WERI-Rb-1 (cell line): ENCODE results near the gene ME1.
"Not testable (repeated sequence)": the region's sequence is repeated elsewhere in the genome, so short reads cannot be mapped to it uniquely, and the experiment has no call there.

Experiments
- DNase-seq: peaks from one replicate; pipeline ENCODE4 v3.0.0-alpha.2; 2020
- H3K27ac ChIP-seq: fragments of 250-450 bp; sonication (Bioruptor Pico); 2 replicates; pipeline ENCODE4 v1.5.1; 2020; ENCODE audit warnings: mild to moderate bottlenecking, moderate library complexity
- H3K27me3 ChIP-seq: fragments of 250-450 bp; sonication (Bioruptor Pico); 2 replicates; pipeline ENCODE4 v1.5.1; 2021; ENCODE audit warnings: mild to moderate bottlenecking, low read depth, moderate library complexity; ENCODE audit not compliant: insufficient read depth, severe bottlenecking
- H3K36me3 ChIP-seq: fragments of 250-450 bp; sonication (Bioruptor Pico); 2 replicates; pipeline ENCODE4 v1.5.1; 2020; ENCODE audit warnings: mild to moderate bottlenecking, moderate library complexity
- H3K4me3 ChIP-seq: 2 replicates; pipeline ENCODE4 v1.5.1; 2011; ENCODE audit warnings: low read depth, mild to moderate bottlenecking, control low read depth, low read length
- H3K9me3 ChIP-seq: fragments of 250-450 bp; sonication (Bioruptor Pico); 2 replicates; pipeline ENCODE4 v1.5.1; 2021; ENCODE audit warnings: mild to moderate bottlenecking, moderate library complexity; ENCODE audit not compliant: severe bottlenecking
- TF ChIP-seq, protein P1 (sequence below): IDR thresholded peaks from 2 replicates; pipeline ENCODE4 v1.5.1; 2011; ENCODE audit warnings: low read depth, mild to moderate bottlenecking, control low read depth, inconsistent platforms, low read length

The ME1 gene

DNA sequence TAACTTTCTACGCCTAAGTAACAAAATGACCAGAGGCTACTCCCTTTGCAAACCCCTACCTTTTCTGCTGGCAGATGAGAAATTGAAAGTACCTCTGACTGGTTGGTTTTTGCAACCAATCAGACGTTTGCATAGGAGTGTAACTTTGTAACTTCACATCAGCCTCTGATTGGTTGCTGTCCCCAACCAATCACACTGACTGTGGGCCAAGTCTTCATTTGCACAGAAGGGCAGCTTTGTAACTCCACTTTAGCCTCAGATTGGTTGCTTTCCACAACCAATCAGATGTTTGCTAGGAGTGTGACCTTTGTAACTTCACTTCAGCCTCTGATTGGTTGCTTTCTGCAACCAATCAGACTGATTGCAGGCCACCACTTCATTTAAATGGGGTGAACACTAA, 89.1 kb downstream of the ME1 start:
- no peaks in the 10 kb centered on the region for H3K27me3 ChIP-seq
- no peak for DNase-seq
- H3K9me3 ChIP-seq: no peaks in the 10 kb centered on the region
- H3K4me3 ChIP-seq: no peak overlapping the region
- H3K36me3 ChIP-seq: no peaks in the 10 kb centered on the region
- no peak overlapping the region for H3K27ac ChIP-seq
- TF ChIP-seq, protein P1, sequence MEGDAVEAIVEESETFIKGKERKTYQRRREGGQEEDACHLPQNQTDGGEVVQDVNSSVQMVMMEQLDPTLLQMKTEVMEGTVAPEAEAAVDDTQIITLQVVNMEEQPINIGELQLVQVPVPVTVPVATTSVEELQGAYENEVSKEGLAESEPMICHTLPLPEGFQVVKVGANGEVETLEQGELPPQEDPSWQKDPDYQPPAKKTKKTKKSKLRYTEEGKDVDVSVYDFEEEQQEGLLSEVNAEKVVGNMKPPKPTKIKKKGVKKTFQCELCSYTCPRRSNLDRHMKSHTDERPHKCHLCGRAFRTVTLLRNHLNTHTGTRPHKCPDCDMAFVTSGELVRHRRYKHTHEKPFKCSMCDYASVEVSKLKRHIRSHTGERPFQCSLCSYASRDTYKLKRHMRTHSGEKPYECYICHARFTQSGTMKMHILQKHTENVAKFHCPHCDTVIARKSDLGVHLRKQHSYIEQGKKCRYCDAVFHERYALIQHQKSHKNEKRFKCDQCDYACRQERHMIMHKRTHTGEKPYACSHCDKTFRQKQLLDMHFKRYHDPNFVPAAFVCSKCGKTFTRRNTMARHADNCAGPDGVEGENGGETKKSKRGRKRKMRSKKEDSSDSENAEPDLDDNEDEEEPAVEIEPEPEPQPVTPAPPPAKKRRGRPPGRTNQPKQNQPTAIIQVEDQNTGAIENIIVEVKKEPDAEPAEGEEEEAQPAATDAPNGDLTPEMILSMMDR: no peak

DNA sequence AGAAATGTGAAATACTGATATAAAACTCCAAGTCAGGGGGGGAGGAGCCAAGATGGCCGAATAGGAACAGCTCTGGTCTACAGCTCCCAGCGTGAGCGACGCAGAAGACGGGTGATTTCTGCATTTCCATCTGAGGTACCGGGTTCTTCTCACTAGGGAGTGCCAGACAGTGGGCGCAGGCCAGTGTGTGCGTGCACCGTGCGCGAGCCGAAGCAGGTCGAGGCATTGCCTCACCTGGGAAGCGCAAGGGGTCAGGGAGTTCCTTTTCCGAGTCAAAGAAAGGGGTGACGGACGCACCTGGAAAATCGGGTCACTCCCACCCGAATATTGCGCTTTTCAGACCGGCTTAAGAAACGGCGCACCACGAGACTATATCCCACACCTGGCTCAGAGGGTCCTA, 96.9 kb downstream of the ME1 start:
- not testable (repeated sequence) for H3K9me3 ChIP-seq, H3K4me3 ChIP-seq, H3K36me3 ChIP-seq, H3K27ac ChIP-seq, DNase-seq, H3K27me3 ChIP-seq

DNA sequence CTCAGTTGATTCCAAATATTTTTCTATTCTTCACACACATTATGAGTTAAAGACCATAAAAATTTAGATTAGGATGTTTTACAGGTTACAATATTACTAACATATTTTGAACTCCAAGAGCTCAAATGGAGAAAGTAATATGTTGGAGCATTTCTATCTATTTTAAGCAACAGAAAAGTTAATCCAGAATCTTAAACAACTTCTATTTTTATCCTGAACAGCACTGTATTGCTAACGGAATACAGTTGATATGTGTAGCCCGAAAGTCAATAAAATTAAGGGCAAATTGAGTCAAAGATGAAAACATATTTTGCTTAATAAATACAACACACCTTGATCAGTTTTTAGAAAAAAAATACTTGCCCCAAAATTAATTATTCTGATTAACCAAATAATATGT, 97.4 kb downstream of the ME1 start:
- H3K27me3 ChIP-seq: no peaks in the 10 kb centered on the region
- TF ChIP-seq, protein P1: no peak
- no peak overlapping the region for H3K4me3 ChIP-seq
- H3K27ac ChIP-seq: no peak overlapping the region
- no peak for DNase-seq
- H3K9me3 ChIP-seq: no peaks in the 10 kb centered on the region
- H3K36me3 ChIP-seq: no peaks in the 10 kb centered on the region

DNA sequence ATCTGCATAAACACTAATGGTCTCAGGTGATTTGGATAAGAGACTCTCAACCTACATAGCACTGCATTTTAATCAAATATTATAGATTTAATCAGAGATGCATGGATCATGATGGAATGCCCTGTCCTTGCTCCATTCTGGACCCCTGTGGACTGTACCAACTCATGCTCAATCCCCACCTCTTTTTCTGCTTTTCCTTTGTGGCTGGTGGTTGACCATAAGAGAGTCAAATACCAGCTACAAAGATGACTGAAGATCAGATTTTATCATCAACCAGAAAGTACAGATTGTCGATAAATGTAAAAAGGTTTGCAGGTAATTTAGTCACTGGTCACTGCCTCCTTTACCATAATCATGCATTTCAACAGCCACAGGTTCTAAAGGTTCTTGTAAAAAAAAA, 116.2 kb downstream of the ME1 start:
- no peaks in the 10 kb centered on the region for H3K9me3 ChIP-seq
- H3K27me3 ChIP-seq: no peaks in the 10 kb centered on the region
- no peak overlapping the region for H3K27ac ChIP-seq
- H3K36me3 ChIP-seq: no peaks in the 10 kb centered on the region
- TF ChIP-seq, protein P1: no peak
- no peak for DNase-seq
- no peak overlapping the region for H3K4me3 ChIP-seq

DNA sequence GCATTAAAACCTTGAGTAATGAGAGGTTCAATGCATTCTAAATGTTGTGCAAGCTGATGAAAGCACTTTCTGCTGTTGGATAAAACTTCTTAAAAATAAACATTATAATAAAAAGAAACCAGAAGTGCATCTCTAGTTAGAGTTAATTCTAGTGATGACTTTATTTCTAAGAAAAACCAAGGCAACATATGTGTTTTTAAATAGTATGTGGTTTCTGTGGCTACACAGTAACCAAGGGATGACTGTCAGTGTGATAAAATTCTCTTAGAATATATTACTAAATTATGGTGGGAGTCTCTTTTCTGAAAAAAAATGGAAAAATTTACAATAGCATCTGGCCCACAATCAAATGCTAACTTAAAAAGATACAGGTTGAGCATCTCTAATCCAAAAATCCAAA, 117.0 kb downstream of the ME1 start:
- Histone ChIP-seq H3K9me3 (no peaks in the 10 kb centered on the region), H3K27ac (no peak overlapping the region), H3K27me3 (no peaks in the 10 kb centered on the region), H3K36me3 (no peaks in the 10 kb centered on the region), H3K4me3 (no peak overlapping the region)
- DNase-seq: no peak
- TF ChIP-seq, protein P1: no peak

DNA sequence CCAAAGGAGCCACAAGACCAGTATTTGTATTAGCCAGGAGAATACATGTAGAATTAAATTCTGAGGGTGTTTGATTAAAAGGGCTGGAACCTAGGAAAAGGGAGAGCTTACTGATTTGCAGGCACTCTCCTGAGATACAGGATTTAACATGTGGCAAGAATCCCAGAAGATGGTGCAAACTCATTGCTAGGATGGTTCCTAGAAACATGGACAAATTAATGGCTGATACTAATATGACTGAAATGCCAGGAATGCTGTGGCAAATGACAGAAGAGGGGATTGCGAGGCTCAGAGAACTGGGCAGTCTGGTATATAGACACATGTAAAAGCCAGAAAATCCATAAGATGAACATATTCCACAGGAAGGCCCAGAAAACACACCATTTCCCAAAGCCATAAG, 119.6 kb downstream of the ME1 start:
- no peaks in the 10 kb centered on the region for H3K27me3 ChIP-seq
- no peak overlapping the region for H3K27ac ChIP-seq
- H3K36me3 ChIP-seq: no peaks in the 10 kb centered on the region
- H3K4me3 ChIP-seq: no peak overlapping the region
- no peaks in the 10 kb centered on the region for H3K9me3 ChIP-seq
- TF ChIP-seq, protein P1: no peak
- no peak for DNase-seq
